HG03097 (cell line): ENCODE measurements around the gene BCORL1.

Experiments
- ATAC-seq: cut with Tn5 transposase; IDR thresholded peaks from one replicate; pipeline ENCODE4 v1.9.1; 2021; ENCODE audit not compliant: unreplicated experiment, low FRiP score

Gene BCORL1

GRCh38 chrX:130053236-130053635 is 70.8 kb downstream of the BCORL1 start:
- no peak for ATAC-seq

GRCh38 chrX:130055103-130055502 is 72.7 kb downstream of the BCORL1 start:
- no peak for ATAC-seq

- ATAC-seq, result no peak
Observed at GRCh38 chrX:130055899-130056298, 73.5 kb downstream of the BCORL1 start.

- no peak for ATAC-seq
Observed at GRCh38 chrX:130057209-130057608, 74.8 kb downstream of the BCORL1 start.

- no peak for ATAC-seq
Observed at GRCh38 chrX:130058652-130059051, 76.2 kb downstream of the BCORL1 start.

- ATAC-seq, result peak; percentile 71
Observed at GRCh38 chrX:130060122-130061069, 78.0 kb downstream of the BCORL1 start.

GRCh38 chrX:130066975-130067615 is 84.7 kb downstream of the BCORL1 start:
- no peak for ATAC-seq

- no peak for ATAC-seq
Observed at GRCh38 chrX:130071611-130072344, 89.3 kb downstream of the BCORL1 start.

- ATAC-seq, result no peak
Observed at GRCh38 chrX:130072345-130072740, 89.9 kb downstream of the BCORL1 start.

- ATAC-seq, result no peak
Observed at GRCh38 chrX:130075777-130076176, 93.3 kb downstream of the BCORL1 start.

- no peak for ATAC-seq
Observed at GRCh38 chrX:130079824-130080406, 97.5 kb downstream of the BCORL1 start.

GRCh38 chrX:130080791-130081367 is 98.4 kb downstream of the BCORL1 start:
- no peak for ATAC-seq

- no peak for ATAC-seq
Observed at GRCh38 chrX:130081421-130082045, 99.1 kb downstream of the BCORL1 start.

- ATAC-seq, result peak; percentile 36
Observed at GRCh38 chrX:130082244-130083106, 100.0 kb downstream of the BCORL1 start.

- ATAC-seq, result no peak
Observed at GRCh38 chrX:130083107-130083490, 100.7 kb downstream of the BCORL1 start.

- no peak for ATAC-seq
Observed at GRCh38 chrX:130083656-130084382, 101.4 kb downstream of the BCORL1 start.

- ATAC-seq, result peak; percentile 44
Observed at GRCh38 chrX:130084631-130085237, 102.3 kb downstream of the BCORL1 start.
